SHP77 treated with DMSO at 0.1 percent for 48 hours (cell line): Measurements from ENCODE around the gene TPD52L1.
A peak's percentile ranks its signal among the peaks of the same experiment; 100 is the strongest.

ENCODE experiments used
- DNase-seq: peaks from one replicate; lab custom pipeline; 2025; lab: John Stamatoyannopoulos, UW

Gene TPD52L1

DNA sequence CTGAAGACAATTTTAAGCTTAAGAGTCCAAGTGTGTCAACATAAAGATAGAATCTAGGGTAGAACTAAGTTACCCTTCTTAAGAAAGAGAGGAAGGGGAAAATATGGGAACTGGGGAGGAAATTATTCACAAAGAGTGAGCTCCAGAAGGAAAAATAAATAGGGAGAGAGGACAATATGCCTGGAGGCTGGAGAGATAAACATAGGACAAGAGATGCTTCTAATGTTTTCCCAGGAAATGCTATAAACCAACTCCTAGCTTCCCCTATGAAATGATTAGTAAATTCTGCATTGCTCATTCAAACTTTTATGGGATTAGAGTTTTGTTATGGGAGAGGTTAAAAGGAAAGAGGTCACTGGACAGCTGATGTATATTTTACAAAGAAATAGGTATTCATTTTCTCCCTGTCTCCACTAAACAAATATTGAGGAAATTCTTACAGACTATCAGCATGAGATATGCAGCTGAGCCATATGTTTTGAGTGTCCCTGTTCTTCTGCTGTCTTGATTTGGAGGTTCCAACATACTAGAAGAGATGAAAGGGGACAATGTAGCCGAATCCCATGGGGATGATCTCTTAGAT lies 22.0 kb downstream of the TPD52L1 start:
- no peak for DNase-seq

DNA sequence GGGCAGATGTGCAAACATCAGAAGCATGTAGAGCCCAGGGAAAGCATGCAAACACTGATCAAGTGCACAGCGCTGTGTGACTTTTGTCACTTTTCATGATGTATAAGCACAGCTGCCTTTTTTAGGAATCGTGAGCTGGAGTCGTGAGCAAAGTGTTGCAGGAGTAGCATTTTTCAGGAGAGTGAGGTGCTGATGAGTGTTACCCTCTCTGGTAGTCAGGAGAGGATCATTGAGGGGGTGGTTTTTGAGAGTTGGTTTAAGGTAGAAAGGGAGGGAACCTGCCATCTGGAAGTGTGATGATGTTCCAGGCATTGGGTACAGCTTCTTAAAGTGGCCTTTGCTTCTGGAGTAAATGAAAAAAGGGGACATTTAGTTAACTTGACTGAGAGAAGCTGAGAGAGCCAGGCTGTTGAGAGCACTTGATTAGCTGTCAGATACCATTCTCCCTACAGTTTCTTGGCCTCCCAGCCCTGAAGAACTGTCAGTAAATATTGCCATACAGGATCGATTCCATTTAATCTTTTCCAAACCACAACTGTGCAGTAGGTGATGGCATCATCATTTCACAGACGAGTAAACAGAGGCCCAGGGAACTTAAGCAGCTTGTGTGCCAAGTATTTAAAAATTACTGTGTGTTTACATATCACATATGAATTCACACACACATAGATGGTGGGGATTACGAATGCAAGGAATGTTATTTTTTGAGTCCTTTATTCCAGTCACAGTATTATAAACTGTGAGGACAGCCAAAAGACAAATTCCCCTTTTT lies 28.9 kb downstream of the TPD52L1 start:
- peak; percentile 31 for DNase-seq

DNA sequence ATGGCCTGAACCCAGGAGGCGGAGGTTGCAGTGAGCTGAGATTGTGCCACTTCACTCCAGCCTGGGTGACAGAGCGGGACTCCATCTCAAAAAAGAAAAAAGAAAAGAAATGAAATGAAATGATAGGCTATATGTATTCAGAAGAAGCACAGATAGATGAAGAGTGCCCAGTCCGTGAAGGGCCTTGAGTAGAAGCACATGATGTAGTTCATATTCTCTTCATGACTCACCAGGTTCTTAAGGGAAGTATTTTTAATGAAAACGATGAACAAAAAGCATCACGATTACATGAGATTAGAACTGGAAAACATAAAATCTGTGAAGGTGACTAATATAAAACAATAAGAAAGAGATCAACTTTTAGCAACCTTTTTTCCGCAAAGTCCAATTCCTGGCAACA lies 29.8 kb downstream of the TPD52L1 start:
- DNase-seq, result no peak

DNA sequence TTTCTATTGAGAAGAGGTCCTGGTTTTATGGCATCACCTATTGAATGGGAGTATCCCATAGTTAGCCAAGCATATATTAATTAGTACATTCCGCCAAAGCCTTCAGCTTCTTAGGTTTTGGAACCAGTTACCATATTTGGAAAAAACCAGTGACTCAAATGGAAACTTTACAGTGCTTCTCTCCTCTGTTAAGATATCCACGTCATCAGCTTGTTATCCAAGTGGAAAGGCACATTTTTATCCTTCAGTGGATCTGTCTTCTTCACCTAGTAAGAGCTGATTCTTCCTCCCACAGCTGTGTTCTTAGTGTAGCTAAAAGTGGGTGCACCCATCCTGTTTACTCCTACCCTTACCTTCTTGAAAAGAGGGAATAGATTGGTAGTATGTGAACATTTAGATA lies 34.5 kb downstream of the TPD52L1 start:
- DNase-seq, result no peak

DNA sequence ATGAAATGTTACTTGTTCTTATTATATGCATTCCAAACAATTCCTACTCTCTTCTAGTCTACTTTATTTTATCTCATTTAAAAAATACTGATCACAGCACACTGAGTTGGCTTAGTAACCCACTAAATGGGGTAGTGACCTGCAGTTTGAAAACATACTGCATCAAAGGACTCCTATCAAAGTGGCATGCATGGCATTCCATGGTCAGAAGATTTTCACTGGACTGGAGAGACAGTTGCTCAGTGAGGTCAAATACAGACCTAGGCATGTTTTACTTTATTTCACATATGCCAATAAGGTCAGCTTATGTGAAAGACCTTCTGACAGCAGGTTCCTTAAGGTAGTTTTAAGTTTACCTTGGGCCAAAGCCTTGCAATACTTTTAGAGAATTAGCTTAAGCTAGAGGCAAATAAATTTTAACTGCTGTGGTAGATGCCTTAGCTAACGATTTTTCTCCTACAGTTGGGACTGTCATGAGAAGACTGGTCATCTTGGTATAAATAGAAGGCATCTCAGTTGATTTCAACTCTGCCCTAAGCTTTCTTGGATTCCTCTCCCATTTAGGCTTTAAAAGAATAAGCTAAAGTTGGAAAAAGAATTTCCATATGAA lies 35.1 kb downstream of the TPD52L1 start:
- no peak for DNase-seq

DNA sequence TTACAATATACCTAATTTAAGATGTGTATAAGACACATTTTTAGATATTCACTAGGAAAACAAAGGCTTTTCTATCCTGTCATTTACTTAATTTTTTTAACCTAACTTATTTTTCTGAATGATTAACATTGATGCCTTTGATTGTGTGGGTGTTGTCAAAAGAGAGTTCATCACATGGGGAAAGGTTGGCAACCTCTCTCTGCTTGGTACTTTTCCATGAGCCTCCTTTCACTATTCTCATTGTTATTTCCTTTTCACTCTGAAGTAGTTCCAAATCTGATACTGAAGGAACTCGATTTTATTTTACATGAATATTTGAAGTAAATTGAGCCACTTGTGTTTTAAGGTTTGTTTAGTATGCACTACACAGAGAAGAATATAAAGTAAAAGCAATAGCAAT lies 35.9 kb downstream of the TPD52L1 start:
- DNase-seq, result no peak

DNA sequence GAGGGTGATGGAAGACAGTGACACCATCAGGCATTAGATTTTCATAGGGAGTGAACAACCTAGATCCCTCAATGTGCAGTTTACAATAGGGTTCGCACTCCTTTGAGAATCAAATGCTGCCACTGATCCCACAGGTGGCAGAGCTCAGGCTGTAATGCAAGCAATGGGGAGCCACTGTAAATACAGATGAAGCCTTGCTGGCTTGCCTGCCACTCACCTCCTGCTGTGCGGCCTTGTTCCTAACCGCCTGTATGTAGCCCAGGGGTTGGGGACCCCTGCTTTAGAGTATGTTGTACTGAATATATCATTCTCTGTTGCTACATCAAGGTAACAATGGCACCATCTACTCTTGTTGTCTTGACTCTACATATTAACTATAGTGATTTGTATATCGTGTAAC lies 37.1 kb downstream of the TPD52L1 start:
- DNase-seq, result no peak

DNA sequence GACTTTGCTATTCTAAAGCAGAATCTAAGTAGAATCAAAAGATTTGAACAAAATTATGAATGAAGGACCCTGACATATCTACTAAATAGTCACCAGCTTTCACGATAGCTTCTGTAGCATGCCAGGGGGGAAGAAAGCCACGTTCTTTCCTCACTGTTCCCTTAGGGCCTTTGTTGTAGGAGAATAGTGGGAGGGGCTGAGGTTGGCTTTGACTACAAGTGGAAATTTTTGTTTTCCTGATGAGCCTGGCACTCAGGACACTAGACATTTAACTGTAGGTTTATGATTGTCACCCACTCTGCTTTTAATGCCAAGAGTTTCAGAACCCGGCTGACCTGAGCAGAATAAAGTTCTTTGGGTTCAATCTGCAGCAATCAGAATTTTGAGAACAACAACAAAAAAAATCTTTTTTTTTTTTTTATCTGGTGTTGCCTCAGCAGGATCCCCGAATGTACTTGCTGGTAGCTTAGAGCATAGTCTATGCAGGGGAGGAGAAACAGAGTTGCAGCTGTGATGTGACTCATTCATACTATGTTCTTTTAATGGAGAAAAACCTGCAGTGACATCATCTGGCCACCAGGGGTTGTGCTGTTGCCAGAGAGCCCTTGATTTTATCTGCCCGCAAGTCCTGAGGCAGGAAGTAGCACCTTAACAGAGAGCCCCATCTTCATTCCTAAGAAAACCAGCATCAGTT lies 38.5 kb downstream of the TPD52L1 start:
- peak; percentile 64 for DNase-seq

DNA sequence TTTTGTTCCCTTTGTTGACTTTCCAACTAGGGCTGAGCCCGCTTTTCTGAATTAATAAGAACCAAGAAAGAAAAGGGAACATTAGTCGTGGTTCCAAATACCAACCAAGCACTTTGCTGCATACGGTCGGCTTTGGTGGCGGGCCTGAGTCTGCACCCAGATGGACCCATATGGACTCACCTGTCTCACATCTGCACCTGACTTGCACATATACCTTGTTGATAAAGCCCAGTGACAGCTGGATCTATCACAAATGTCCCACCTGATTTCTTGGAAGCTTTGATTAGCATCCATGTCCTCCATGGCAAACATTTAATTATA lies 39.0 kb downstream of the TPD52L1 start:
- no peak for DNase-seq

DNA sequence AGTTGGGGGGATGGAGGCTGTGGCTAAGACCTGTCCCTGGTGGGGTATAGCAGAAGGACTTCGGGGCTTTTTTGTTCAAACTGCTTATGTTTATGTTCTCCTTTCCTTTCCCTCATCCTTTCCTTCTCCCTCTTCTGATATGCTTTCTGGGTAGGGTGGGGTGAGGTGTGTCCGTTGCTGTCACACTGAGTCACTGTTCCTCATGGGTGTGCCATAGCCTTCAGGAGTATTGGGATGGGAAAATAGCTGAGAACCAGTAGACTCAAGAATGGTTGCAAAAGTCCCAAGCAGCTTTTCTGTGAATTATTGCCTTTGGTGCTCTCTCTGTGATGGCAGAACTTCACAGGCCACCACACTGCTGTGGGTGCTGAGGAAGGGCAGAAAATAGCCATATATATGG lies 39.6 kb downstream of the TPD52L1 start:
- no peak for DNase-seq

DNA sequence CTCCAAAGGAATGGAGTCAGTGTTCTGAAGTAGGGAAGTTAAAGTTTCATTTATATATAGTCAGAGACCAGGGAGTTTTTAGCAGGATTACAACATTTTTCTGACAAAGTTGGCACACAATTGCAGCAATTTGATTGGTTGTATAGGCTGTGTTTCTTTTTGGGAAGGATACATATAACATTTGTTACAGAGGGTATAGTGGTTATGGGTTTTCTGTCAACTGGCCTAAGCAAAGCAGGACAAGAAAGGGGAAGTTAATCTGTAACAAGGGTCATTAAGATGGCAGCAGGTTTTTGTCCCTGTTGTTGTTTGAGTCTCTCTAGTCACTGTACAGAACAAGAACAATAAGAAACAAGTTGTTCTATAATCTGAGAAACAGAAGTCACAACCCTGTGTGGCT lies 41.4 kb downstream of the TPD52L1 start:
- DNase-seq, result no peak

DNA sequence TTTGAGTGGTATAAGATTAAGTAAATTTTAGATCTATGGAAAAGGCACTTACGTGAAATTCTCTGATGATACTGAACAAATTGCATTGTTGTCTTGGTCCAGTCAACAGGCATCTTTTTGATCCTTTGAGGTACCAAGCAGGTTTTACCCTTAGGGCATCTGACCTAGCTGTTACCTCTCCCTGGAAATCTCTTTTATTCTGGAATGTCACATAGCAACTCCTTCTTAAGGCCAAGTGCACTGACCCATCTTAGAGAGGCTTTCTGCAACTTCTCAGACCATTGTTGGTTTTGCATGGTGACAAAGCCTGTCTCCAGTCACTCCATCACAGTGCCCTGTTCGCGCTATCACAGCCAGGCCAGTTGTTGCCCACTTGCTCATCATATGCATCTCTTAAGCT lies 42.0 kb downstream of the TPD52L1 start:
- DNase-seq, result no peak

DNA sequence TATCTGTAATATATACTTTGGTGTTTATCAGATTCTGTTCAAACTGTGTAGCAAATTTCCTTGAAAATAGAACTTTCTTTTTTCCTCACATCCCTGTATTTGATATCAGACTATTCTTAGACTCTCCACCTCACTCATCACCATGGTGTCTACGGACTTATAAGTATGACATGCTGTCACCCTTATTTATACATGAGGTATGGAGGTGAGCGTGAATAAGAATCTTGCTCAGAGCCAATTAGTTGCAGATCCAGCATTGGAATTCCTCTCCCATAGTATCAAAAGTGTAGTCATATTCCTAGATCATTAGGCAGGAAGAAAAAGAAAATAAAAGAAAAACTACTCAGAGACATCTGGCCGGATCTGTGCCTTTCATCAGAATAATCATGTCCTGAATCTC lies 43.0 kb downstream of the TPD52L1 start:
- DNase-seq, result no peak

DNA sequence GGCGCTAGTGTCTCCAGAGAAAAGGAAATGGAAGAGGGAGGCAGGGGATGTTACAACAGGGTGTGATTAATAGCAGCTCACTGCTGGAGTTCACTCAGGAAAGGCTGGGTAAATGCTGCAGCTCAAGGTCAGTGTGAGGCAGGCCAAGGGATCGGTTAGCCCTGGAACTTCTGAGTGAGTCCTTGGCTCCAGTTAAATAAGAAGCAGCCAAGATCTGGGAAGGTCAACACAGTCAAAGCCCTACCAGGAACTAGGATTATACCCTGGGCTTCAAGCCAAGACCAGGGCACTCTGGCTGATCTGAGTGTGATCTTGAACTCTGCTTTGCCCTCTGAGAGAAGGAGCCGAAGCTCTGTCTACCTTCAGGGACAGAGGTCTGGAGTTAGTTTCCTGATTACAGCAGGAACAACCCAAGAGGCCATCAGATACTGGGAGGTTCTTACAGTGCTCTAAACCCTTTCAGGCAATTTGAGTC lies 44.3 kb downstream of the TPD52L1 start:
- no peak for DNase-seq

DNA sequence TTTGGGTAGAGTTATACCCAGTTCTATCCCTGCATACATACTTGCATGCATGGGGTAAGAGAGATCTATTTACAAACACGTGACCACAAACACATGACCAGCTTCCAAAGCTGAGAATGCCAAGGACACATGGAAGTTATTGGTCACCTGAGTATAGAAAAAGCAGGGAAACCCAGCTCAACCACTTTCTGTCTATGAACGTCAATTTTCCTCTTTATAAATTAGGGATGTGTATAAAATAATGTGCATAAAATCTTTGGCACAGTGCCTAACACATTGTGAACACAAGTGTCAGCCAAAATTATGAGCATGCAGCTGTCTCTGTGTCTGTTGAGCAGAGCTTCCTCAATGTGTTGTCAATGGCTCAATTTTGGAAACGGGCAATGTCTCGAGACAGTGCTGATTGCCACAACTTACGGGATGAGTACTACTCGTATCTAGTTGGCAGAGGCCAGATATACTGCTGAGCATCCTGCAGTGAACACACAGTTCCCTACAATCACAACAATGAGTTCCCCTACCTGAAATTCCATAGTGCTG lies 44.9 kb downstream of the TPD52L1 start:
- DNase-seq, result peak; percentile 28

DNA sequence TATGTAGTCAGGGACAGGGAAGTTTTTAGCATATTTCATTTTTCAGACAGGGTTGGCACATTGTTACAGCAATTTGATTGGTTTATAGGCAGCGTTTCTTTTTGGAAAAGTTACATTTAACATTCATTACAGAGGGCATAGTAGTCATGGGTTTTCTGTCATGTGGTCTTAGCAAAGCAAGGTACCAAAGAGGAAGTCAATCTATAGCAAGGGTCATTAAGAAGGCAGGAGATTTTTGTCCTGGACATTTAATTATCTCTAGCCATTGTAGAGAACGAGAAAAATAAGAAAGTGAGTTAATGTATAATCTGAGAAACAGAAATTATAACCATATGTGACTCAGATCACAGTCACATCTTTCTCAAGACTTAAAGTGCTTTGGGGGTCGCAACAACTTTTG lies 47.4 kb downstream of the TPD52L1 start:
- no peak for DNase-seq

DNA sequence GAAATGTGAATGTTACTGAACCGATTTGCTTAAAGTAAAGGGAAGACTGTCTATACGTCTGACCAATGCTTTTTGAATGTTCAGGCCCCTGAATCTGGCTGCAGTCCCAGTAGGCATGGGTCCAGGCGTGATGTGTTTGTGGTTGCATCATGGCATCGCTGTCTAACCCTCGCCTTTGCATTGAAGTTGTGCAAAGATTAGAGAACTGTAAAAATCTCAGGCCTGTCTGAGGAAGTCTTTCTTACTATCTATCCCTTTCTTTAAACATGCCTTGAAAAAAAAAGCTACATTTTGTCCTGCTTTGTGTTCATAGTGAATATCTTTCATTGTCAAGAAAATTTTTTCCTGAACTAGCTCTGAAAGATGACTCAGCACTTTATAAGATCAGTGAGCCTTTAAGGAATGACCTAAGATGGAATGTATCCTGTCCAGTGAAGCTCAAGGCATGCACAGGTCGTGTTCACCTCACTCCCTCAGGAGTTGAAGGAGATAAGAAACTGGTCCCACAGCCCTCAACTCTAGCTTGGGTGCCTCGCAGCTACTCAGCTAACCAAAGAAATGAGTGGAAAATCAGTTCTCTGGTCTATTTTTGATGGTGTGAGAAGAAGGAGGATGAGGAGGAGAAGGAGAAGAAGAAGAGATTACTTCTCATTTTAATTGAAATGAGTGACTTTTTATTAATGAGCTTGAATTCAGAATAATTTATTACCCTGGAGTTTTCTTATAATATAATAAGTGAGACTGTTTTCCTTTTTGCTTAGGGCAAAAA lies 48.6 kb downstream of the TPD52L1 start:
- peak; percentile 12 for DNase-seq

DNA sequence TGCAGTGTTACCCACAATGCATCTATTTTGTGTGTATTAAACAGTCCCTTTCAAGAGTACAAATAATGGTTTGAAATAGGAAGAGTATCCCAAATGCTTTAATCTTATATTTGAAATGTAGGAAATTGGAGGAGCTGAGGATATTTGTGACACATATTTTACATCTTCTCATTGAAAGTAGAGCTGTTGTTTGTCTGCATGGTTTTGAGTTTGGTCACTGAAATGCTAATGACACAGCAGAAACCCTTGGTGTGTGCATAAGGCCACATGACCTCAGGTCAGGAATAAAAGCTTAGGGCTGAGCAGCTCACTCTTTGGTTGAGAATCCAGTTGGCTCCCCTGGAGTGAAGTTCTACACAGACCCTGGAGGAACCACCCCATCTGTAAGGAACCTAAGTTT lies 49.8 kb downstream of the TPD52L1 start:
- DNase-seq, result no peak

DNA sequence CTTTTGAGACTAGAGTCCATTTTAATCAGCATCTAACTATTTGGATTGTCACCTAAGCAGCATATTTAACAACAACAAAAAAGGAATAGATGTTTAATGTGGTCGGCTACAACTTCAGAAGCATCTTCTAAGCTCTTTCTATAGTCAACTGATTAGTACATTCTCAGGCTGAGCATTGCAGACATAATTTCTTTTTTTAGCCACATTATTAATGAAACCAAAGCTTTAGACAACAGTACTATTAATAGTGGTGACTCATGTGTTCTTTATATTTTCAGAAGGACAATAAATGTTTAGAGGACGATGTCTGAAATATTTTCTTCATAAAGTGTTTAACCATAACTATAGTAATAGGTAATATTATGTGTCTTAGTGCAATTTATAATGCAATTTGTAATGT lies 52.4 kb downstream of the TPD52L1 start:
- DNase-seq, result no peak

DNA sequence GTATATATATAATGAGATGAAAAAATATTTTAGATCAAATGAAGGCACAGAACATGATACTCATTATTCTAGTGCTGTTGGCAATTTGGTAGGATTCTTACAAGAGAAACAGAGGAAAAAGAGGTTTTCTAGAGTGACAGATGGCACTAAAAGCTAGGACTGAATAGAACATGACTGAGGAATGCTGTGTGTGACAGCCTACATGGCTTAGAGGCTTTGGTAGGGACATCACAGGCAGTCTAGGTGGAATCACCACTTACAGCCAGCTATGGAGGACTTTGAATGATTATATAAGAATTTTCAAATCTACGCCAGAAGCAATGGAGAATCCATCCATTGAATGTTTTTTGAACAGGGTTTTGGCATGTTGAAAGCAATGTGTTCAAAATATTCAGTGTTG lies 52.8 kb downstream of the TPD52L1 start:
- DNase-seq, result no peak

DNA sequence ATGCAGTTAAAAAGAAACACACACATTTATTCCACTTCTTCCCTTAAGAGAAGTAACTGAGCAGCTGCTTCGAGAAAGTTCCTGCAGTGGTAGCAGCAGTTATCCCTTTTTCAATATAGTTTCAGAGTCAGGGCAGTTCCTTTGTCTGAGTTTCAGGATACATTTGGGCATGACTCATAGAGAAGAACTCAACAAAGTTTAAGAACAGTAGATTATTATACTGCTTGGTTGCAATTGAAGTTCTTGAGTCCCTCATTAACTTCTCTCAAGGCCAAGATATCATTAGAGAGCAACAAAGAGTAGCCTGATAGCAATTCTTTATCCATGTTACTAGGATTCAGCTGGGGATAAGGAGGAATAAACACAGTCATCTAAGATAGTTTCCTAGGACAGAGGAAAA lies 54.4 kb downstream of the TPD52L1 start:
- DNase-seq, result no peak

DNA sequence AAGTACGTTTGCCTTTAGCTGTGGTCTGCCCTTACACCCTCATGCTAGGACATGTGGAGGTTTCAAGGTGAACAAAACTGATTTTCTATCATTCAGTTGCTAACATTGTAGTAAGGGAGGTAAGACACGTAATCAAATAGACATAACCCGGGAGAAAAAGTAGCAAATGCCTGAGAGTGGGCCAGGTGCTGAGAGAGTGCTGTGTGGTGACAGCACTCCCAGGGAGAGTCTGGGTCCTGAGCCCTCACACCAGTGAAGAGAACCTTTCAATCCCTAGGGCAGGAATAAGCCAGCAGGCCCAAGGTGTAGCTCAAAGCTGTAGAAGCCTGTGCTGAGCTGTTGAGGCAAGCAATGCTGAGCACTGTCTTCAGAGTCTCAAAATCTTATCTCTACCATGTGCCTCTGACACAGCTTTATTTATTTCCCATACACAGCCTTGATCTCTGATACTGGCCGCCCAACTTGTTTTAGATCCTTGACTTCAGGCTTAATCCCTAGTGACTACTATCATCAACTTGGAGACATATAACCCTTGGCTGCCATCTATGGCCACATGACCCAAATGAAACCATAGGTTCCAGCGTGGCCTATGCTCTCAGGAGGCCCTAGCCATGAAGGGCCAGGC lies 55.2 kb downstream of the TPD52L1 start:
- no peak for DNase-seq
